ENCODE results near the gene KLHL35. TPM values are rescaled to one million over a fixed set of nuclear protein-coding genes. Genes with fewer than 3 reads are reported as not detected.

The KLHL35 gene
- total RNA-seq, 1 experiment from 2014 or later: 8.4 TPM

GRCh38 chr11:75376175-75376574, 56.8 kb downstream of the KLHL35 start:
- Histone ChIP-seq H3K9me3 (ENCODE audit: low read length) (no peaks in the 10 kb centered on the region), H3K79me2 (ENCODE audit: low read length) (no peaks in the 10 kb centered on the region), H2AFZ (ENCODE audit: low read length) (no peak overlapping the region), H3K9me2 (replicated peaks; ENCODE audit: low read length) (no peaks in the 10 kb centered on the region), H3K27me3 (ENCODE audit: low read length) (no peaks in the 10 kb centered on the region), H3K4me3 (ENCODE audit: low read length) (no peak overlapping the region), H4K20me1 (ENCODE audit: low read length) (no peaks in the 10 kb centered on the region), H3K4me1 (ENCODE audit: insufficient read depth, low read length) (peaks cover 18% of the 10 kb centered on the region), H3K36me3 (ENCODE audit: low read depth, low read length) (no peaks in the 10 kb centered on the region), H3K27ac (ENCODE audit: low read length) (no peak overlapping the region), H3K4me2 (ENCODE audit: low read length) (no peak overlapping the region), H3F3A (ENCODE audit: low read length, unreplicated experiment) (no peaks in the 10 kb centered on the region), H3K9ac (ENCODE audit: low read length) (no peak overlapping the region)
- DNase-seq: peak; percentile 15
- intact Hi-C loops (cut with micrococcal nuclease): no loop called here
- ChIA-PET POLR2A (ENCODE audit: unreplicated experiment) (no interaction called here), CTCF (no interaction called here)
- ATAC-seq: no peak
- no TSS peak for BruUV-seq (replicated peaks)
- TF ChIP-seq CTCF (conservative IDR thresholded peaks at IDR 0.05; ENCODE audit: low read depth, low read length) (peak; percentile 49), EZH2phosphoT487 (IDR thresholded peaks at IDR 0.05; ENCODE audit: borderline replicate concordance, low read length) (no peak), EZH2 (IDR thresholded peaks at IDR 0.05; ENCODE audit: low read length, unreplicated experiment) (no peak)

GRCh38 chr11:75375626-75376025, 57.4 kb downstream of the KLHL35 start:
- ChIA-PET POLR2A (ENCODE audit: unreplicated experiment) (no interaction called here), CTCF (no interaction called here)
- intact Hi-C loops (cut with micrococcal nuclease): no loop called here
- no peak for TF ChIP-seq CTCF (conservative IDR thresholded peaks at IDR 0.05; ENCODE audit: low read depth, low read length)
- no peak for TF ChIP-seq EZH2phosphoT487 (IDR thresholded peaks at IDR 0.05; ENCODE audit: borderline replicate concordance, low read length)
- TF ChIP-seq EZH2 (IDR thresholded peaks at IDR 0.05; ENCODE audit: low read length, unreplicated experiment): no peak
- Histone ChIP-seq H3K4me1 (ENCODE audit: insufficient read depth, low read length) (peaks cover 18% of the 10 kb centered on the region), H3K4me2 (ENCODE audit: low read length) (no peak overlapping the region), H3K27ac (ENCODE audit: low read length) (no peak overlapping the region), H4K20me1 (ENCODE audit: low read length) (no peaks in the 10 kb centered on the region), H3F3A (ENCODE audit: low read length, unreplicated experiment) (no peaks in the 10 kb centered on the region), H3K9me3 (ENCODE audit: low read length) (no peaks in the 10 kb centered on the region), H3K4me3 (ENCODE audit: low read length) (no peak overlapping the region), H2AFZ (ENCODE audit: low read length) (no peak overlapping the region), H3K27me3 (ENCODE audit: low read length) (no peaks in the 10 kb centered on the region), H3K36me3 (ENCODE audit: low read depth, low read length) (no peaks in the 10 kb centered on the region), H3K9me2 (replicated peaks; ENCODE audit: low read length) (no peaks in the 10 kb centered on the region), H3K79me2 (ENCODE audit: low read length) (no peaks in the 10 kb centered on the region), H3K9ac (ENCODE audit: low read length) (no peak overlapping the region)
- no TSS peak for BruUV-seq (replicated peaks)
- no peak for DNase-seq
- ATAC-seq: no peak

GRCh38 chr11:75374646-75375045, 58.4 kb downstream of the KLHL35 start:
- Histone ChIP-seq H3K79me2 (ENCODE audit: low read length) (no peaks in the 10 kb centered on the region), H4K20me1 (ENCODE audit: low read length) (no peaks in the 10 kb centered on the region), H3K4me2 (ENCODE audit: low read length) (no peak overlapping the region), H3K4me1 (ENCODE audit: insufficient read depth, low read length) (peaks cover 23% of the 10 kb centered on the region), H2AFZ (ENCODE audit: low read length) (no peak overlapping the region), H3K4me3 (ENCODE audit: low read length) (no peak overlapping the region), H3K9me2 (replicated peaks; ENCODE audit: low read length) (no peaks in the 10 kb centered on the region), H3K9ac (ENCODE audit: low read length) (no peak overlapping the region), H3K36me3 (ENCODE audit: low read depth, low read length) (no peaks in the 10 kb centered on the region), H3K9me3 (ENCODE audit: low read length) (no peaks in the 10 kb centered on the region), H3K27ac (ENCODE audit: low read length) (no peak overlapping the region), H3K27me3 (ENCODE audit: low read length) (no peaks in the 10 kb centered on the region), H3F3A (ENCODE audit: low read length, unreplicated experiment) (no peaks in the 10 kb centered on the region)
- DNase-seq (no peak), ATAC-seq (no peak)
- BruUV-seq (replicated peaks): no TSS peak
- no peak for TF ChIP-seq EZH2 (IDR thresholded peaks at IDR 0.05; ENCODE audit: low read length, unreplicated experiment)
- TF ChIP-seq EZH2phosphoT487 (IDR thresholded peaks at IDR 0.05; ENCODE audit: borderline replicate concordance, low read length): no peak
- TF ChIP-seq CTCF (conservative IDR thresholded peaks at IDR 0.05; ENCODE audit: low read depth, low read length): no peak
- intact Hi-C loops (cut with micrococcal nuclease): no loop called here
- ChIA-PET CTCF (no interaction called here), POLR2A (ENCODE audit: unreplicated experiment) (no interaction called here)
